Fibroblast of lung (primary cell): Measurements from ENCODE around the gene NEK6. TPM values are rescaled to one million over a fixed set of nuclear protein-coding genes. Genes with fewer than 3 reads are reported as not detected.

ENCODE experiments used
- DNase-seq, 2 donors: peaks; one replicate each; pipeline versions ENCODE4 v3.0.0 to v3.0.0-alpha.2; 2010; ENCODE audit warnings: low read depth in 2 of 2
- H2AFZ ChIP-seq: 2 replicates; pipeline ENCODE4 v1.5.1; 2012; ENCODE audit warnings: low read length, control low read depth, inconsistent platforms
- H3K27ac ChIP-seq: 2 replicates; pipeline ENCODE4 v1.5.1; 2011; ENCODE audit warnings: low read length, control low read depth; ENCODE audit not compliant: insufficient read depth
- H3K27me3 ChIP-seq: 2 replicates; pipeline ENCODE4 v1.5.1; 2011; ENCODE audit warnings: mild to moderate bottlenecking, low read length; ENCODE audit not compliant: control insufficient read depth, insufficient read depth
- H3K36me3 ChIP-seq: 2 replicates; pipeline ENCODE4 v1.5.1; 2011; ENCODE audit warnings: low read length; ENCODE audit not compliant: control insufficient read depth, insufficient read depth
- H3K4me1 ChIP-seq: 2 replicates; pipeline ENCODE4 v1.5.1; 2011; ENCODE audit warnings: low read length; ENCODE audit not compliant: control insufficient read depth, insufficient read depth; ENCODE audit errors: extremely low read depth
- H3K4me2 ChIP-seq: 2 replicates; pipeline ENCODE4 v1.5.1; 2011; ENCODE audit warnings: low read length, control low read depth; ENCODE audit not compliant: insufficient read depth; ENCODE audit errors: extremely low read depth
- H3K4me3 ChIP-seq, 4 experiments: fragments of 200-600 bp in 1 of 4; sonication (generic) in 1 of 4; replicated peaks in 1 of 4; 2 replicates each; pipeline ENCODE4 v1.5.1; 2011 to 2016; ENCODE audit warnings: low read length in 4 of 4, low read depth in 3 of 4, mild to moderate bottlenecking in 3 of 4, control low read depth in 2 of 4, inconsistent platforms in 1 of 4, mixed read lengths in 1 of 4; ENCODE audit not compliant: insufficient read depth in 1 of 4; ENCODE audit errors: control extremely low read depth in 1 of 4
- H3K79me2 ChIP-seq: 2 replicates; pipeline ENCODE4 v1.5.1; 2012; ENCODE audit warnings: mild to moderate bottlenecking, low read length, inconsistent platforms; ENCODE audit not compliant: control insufficient read depth, insufficient read depth
- H3K9ac ChIP-seq: 2 replicates; pipeline ENCODE4 v1.5.1; 2011; ENCODE audit warnings: mild to moderate bottlenecking, low read length, control low read depth; ENCODE audit not compliant: insufficient read depth
- H3K9me3 ChIP-seq: 2 replicates; pipeline ENCODE4 v1.5.1; 2012; ENCODE audit warnings: low read depth, low read length; ENCODE audit not compliant: control insufficient read depth, insufficient read depth
- H4K20me1 ChIP-seq: 2 replicates; pipeline ENCODE4 v1.5.1; 2011; ENCODE audit warnings: low read length; ENCODE audit not compliant: control insufficient read depth, insufficient read depth; ENCODE audit errors: extremely low read depth
- CTCF ChIP-seq, 2 donors: IDR thresholded peaks in 1 of 2; conservative IDR thresholded peaks in 1 of 2; 1 replicate in 1 of 2; 2 replicates in 1 of 2; pipeline ENCODE4 v1.5.1; 2011 to 2012; ENCODE audit warnings: low read length in 2 of 2, control low read depth in 1 of 2, inconsistent platforms in 1 of 2, low read depth in 1 of 2, mild to moderate bottlenecking in 1 of 2
- EZH2 ChIP-seq: IDR thresholded peaks from 2 replicates; pipeline ENCODE4 v1.5.1; 2012; ENCODE audit warnings: low read length, control low read depth, mild to moderate bottlenecking; ENCODE audit errors: missing control alignments
- polyA minus RNA-seq: library from RNA; depleted of rRNA, polyadenylated mRNA; stranded (reverse); fragments of >200 nt; gene quantifications from 2 replicates; pipeline ENCODE4 v1.2.3, GENCODE V29; 2011; ENCODE audit warnings: low replicate concordance
- polyA plus RNA-seq, 2 donors: library from polyadenylated mRNA; depleted of rRNA in 1 of 2; stranded (reverse) in 1 of 2; unstranded in 1 of 2; fragments of >200 nt; gene quantifications; 2 replicates each; pipeline ENCODE4 v1.2.1, GENCODE V29; 2011 to 2012; ENCODE audit warnings: missing spikeins in 1 of 2
- total RNA-seq: library from RNA; depleted of rRNA; stranded (reverse); fragments of >200 nt; gene quantifications from 2 replicates; pipeline ENCODE4 v1.2.1, GENCODE V29; 2014

The NEK6 gene
- 64.5 and 71.2 TPM in 2 replicates for total RNA-seq
- 71.4 and 102 TPM in 2 replicates for polyA plus RNA-seq
- 55.8 and 75.3 TPM in 2 replicates for polyA plus RNA-seq (2012)
- polyA minus RNA-seq, result 119 and 153 TPM in 2 replicates

GRCh38 chr9:124257844-124258606 is at the start of gene NEK6:
TSS of gene NEK6 (plus strand) at chr9:124257949. CDS start at chr9:124301965, 44,016 bp downstream.
- H3K36me3 ChIP-seq, result no peaks in the 10 kb centered on the region
- H2AFZ ChIP-seq, result peak within 1 kb of the TSS; percentile 21
- no peaks in the 10 kb centered on the region for H4K20me1 ChIP-seq
- H3K27ac ChIP-seq, result peak within 1 kb of the TSS; percentile 81
- TF ChIP-seq EZH2 (no peak), CTCF (conservative IDR thresholded peaks at IDR 0.05 in 1 of 2, IDR thresholded peaks at IDR 0.05 in 1 of 2; ENCODE audit: low read depth in 1 of 2, low read length in 2 of 2) (no peak)
- H3K4me1 ChIP-seq, result peaks cover 36% of the 10 kb centered on the region
- peak within 1 kb of the TSS; percentile 44 to 96 (median 76) for H3K4me3 ChIP-seq
- DNase-seq, result peak; percentile 62 to 69
- H3K9ac ChIP-seq, result peak within 1 kb of the TSS; percentile 79
- H3K4me2 ChIP-seq, result peak within 1 kb of the TSS; percentile 57
- H3K79me2 ChIP-seq, result peaks cover 49% of the 10 kb centered on the region
- no peaks in the 10 kb centered on the region for H3K27me3 ChIP-seq
- H3K9me3 ChIP-seq, result no peaks in the 10 kb centered on the region

GRCh38 chr9:124208571-124208970 is 49.2 kb upstream of the NEK6 start:
- no peaks in the 10 kb centered on the region for H3K4me1 ChIP-seq
- no peaks in the 10 kb centered on the region for H3K36me3 ChIP-seq
- no peak overlapping the region for H3K9ac ChIP-seq
- H2AFZ ChIP-seq, result no peak overlapping the region
- peaks cover 17% of the 10 kb centered on the region for H3K27me3 ChIP-seq
- TF ChIP-seq CTCF (conservative IDR thresholded peaks at IDR 0.05 in 1 of 2, IDR thresholded peaks at IDR 0.05 in 1 of 2; ENCODE audit: low read depth in 1 of 2, low read length in 2 of 2), result no peak
- no peak for TF ChIP-seq EZH2
- no peak for DNase-seq
- H3K27ac ChIP-seq, result no peak overlapping the region
- no peaks in the 10 kb centered on the region for H3K79me2 ChIP-seq
- no peak overlapping the region for H3K4me3 ChIP-seq
- H3K9me3 ChIP-seq, result no peaks in the 10 kb centered on the region
- no peak overlapping the region for H3K4me2 ChIP-seq
- no peaks in the 10 kb centered on the region for H4K20me1 ChIP-seq

GRCh38 chr9:124209279-124209678 is 48.5 kb upstream of the NEK6 start:
- Histone ChIP-seq H2AFZ (no peak overlapping the region), H3K4me1 (no peaks in the 10 kb centered on the region), H3K9me3 (no peaks in the 10 kb centered on the region), H3K36me3 (no peaks in the 10 kb centered on the region), H3K9ac (no peak overlapping the region), H3K27ac (no peak overlapping the region), H3K27me3 (peaks cover 18% of the 10 kb centered on the region), H3K4me3 (no peak overlapping the region), H3K79me2 (no peaks in the 10 kb centered on the region), H4K20me1 (no peaks in the 10 kb centered on the region), H3K4me2 (no peak overlapping the region)
- no peak for DNase-seq
- no peak for TF ChIP-seq CTCF (conservative IDR thresholded peaks at IDR 0.05 in 1 of 2, IDR thresholded peaks at IDR 0.05 in 1 of 2; ENCODE audit: low read depth in 1 of 2, low read length in 2 of 2)
- no peak for TF ChIP-seq EZH2
